HepG2 (cell line): ENCODE measurements around the gene RNF38. TPM values are rescaled to one million over a fixed set of nuclear protein-coding genes. Genes with fewer than 3 reads are reported as not detected.
A peak's percentile ranks its signal among the peaks of the same experiment; 100 is the strongest.

Experiments
- AGO1 ChIP-seq: fragments of 200-400 bp; formaldehyde crosslinking; IDR thresholded peaks from 2 replicates; pipeline ENCODE4 v1.6.1; 2017; ENCODE audit warnings: mild to moderate bottlenecking, low read depth, low read length, moderate library complexity; ENCODE audit not compliant: poor library complexity, severe bottlenecking
- ATF1 ChIP-seq: IDR thresholded peaks from 2 replicates; pipeline ENCODE4 v1.6.1; 2016; ENCODE audit warnings: mild to moderate bottlenecking, control low read depth
- CHCHD3 ChIP-seq: sonication (generic); formaldehyde crosslinking; IDR thresholded peaks from 2 replicates; pipeline ENCODE4 v1.8.0; 2022; ENCODE audit warnings: mild to moderate bottlenecking, missing genetic modification reagents, moderate library complexity
- CREB1 ChIP-seq, 2 experiments: fragments of 450-650 bp in 1 of 2; IDR thresholded peaks; 2 replicates each; pipeline ENCODE4 v1.6.1; 2016 to 2017; ENCODE audit warnings: control low read depth in 1 of 2, mild to moderate bottlenecking in 1 of 2, missing compliant biosample characterization in 1 of 2, missing genetic modification characterization in 1 of 2
- HDAC1 ChIP-seq: sonication (generic); formaldehyde crosslinking; IDR thresholded peaks from 2 replicates; pipeline ENCODE4 v1.5.1; 2020; ENCODE audit warnings: mild to moderate bottlenecking, missing genetic modification reagents
- KLF16 ChIP-seq, 2 experiments: sonication (generic) in 1 of 2; formaldehyde crosslinking in 1 of 2; IDR thresholded peaks; 2 replicates each; pipeline versions ENCODE4 v1.6.1 to v1.8.0; 2016 to 2023; ENCODE audit warnings: missing genetic modification reagents in 2 of 2, missing compliant biosample characterization in 1 of 2
- MED13 ChIP-seq: sonication (generic); formaldehyde crosslinking; IDR thresholded peaks from 2 replicates; pipeline ENCODE4 v1.5.0; 2020; ENCODE audit warnings: missing genetic modification reagents
- MYC ChIP-seq: sonication (generic); formaldehyde crosslinking; IDR thresholded peaks from 2 replicates; pipeline ENCODE4 v1.9.0; 2021; ENCODE audit warnings: missing genetic modification reagents, borderline replicate concordance
- RFXAP ChIP-seq: sonication (generic); formaldehyde crosslinking; IDR thresholded peaks from 2 replicates; pipeline ENCODE4 v1.4.0; 2020; ENCODE audit warnings: missing genetic modification reagents, borderline replicate concordance
- ZNF225 ChIP-seq: sonication (generic); formaldehyde crosslinking; IDR thresholded peaks from 2 replicates; pipeline ENCODE4 v1.4.0; 2020; ENCODE audit warnings: mild to moderate bottlenecking, missing genetic modification reagents
- ZNF232 ChIP-seq: sonication (generic); formaldehyde crosslinking; IDR thresholded peaks from 2 replicates; pipeline ENCODE4 v1.4.0; 2020; ENCODE audit warnings: missing genetic modification reagents, borderline replicate concordance
- ZNF253 ChIP-seq: sonication (generic); formaldehyde crosslinking; IDR thresholded peaks from 2 replicates; pipeline ENCODE4 v1.8.0; 2022; ENCODE audit warnings: mild to moderate bottlenecking, missing genetic modification reagents, borderline replicate concordance
- ZNF263 ChIP-seq: sonication (generic); formaldehyde crosslinking; IDR thresholded peaks from 2 replicates; pipeline ENCODE4 v1.4.0; 2020; ENCODE audit warnings: missing genetic modification reagents
- ZNF343 ChIP-seq: sonication (generic); formaldehyde crosslinking; IDR thresholded peaks from 2 replicates; pipeline ENCODE4 v1.4.0; 2020; ENCODE audit warnings: mild to moderate bottlenecking, missing genetic modification reagents
- ZNF484 ChIP-seq: sonication (generic); formaldehyde crosslinking; IDR thresholded peaks from 2 replicates; pipeline ENCODE4 v1.5.1; 2020; ENCODE audit warnings: mild to moderate bottlenecking, low read depth, missing genetic modification reagents, borderline replicate concordance
- ZNF501 ChIP-seq: sonication (generic); formaldehyde crosslinking; IDR thresholded peaks from 2 replicates; pipeline ENCODE4 v1.5.1; 2020; ENCODE audit warnings: mild to moderate bottlenecking, moderate library complexity, missing genetic modification reagents
- polyA plus RNA-seq, 8 experiments: library from polyadenylated mRNA; depleted of rRNA in 3 of 8; stranded (reverse) in 7 of 8; unstranded in 1 of 8; fragments of >200 nt; fragmentation: Illumina TruSeq in 4 of 8; extraction: Trizol in 4 of 8; gene quantifications; 2 replicates each; pipeline versions ENCODE4 v1.2.1 to v1.2.3, GENCODE V29; 2011 to 2016; ENCODE audit warnings: low read depth in 4 of 8, missing spikeins in 1 of 8, mixed read lengths in 1 of 8; ENCODE audit not compliant: insufficient read depth in 1 of 8
- total RNA-seq, 5 experiments: library from RNA; depleted of rRNA; stranded (reverse); fragments of >200 nt; fragmentation: Illumina TruSeq; extraction: Trizol; gene quantifications; 2 replicates each; pipeline ENCODE4 v1.2.3, GENCODE V29; 2016; ENCODE audit warnings: low read depth in 1 of 5
- TF ChIP-seq, protein P1 (sequence below): sonication (generic); formaldehyde crosslinking; IDR thresholded peaks from 2 replicates; pipeline ENCODE4 v1.4.0; 2020; ENCODE audit warnings: missing genetic modification reagents
- TF ChIP-seq, protein P2 (sequence below): IDR thresholded peaks from 2 replicates; pipeline ENCODE4 v1.4.0; 2020; ENCODE audit warnings: mild to moderate bottlenecking, missing genetic modification reagents
- TF ChIP-seq, protein P3 (sequence below): fragments of 450-650 bp; IDR thresholded peaks from 2 replicates; pipeline ENCODE4 v1.6.1; 2016
- TF ChIP-seq, protein P4 (sequence below): sonication (generic); formaldehyde crosslinking; IDR thresholded peaks from 2 replicates; pipeline ENCODE4 v1.5.1; 2020; ENCODE audit warnings: missing genetic modification reagents, mild to moderate bottlenecking, borderline replicate concordance

RNF38 gene
- total and polyA plus RNA-seq, 2 of the 13 experiments (the other 11 are each of a cell fraction or from before 2014, with no cell fraction given) = 9.1 to 32.1 TPM

DNA sequence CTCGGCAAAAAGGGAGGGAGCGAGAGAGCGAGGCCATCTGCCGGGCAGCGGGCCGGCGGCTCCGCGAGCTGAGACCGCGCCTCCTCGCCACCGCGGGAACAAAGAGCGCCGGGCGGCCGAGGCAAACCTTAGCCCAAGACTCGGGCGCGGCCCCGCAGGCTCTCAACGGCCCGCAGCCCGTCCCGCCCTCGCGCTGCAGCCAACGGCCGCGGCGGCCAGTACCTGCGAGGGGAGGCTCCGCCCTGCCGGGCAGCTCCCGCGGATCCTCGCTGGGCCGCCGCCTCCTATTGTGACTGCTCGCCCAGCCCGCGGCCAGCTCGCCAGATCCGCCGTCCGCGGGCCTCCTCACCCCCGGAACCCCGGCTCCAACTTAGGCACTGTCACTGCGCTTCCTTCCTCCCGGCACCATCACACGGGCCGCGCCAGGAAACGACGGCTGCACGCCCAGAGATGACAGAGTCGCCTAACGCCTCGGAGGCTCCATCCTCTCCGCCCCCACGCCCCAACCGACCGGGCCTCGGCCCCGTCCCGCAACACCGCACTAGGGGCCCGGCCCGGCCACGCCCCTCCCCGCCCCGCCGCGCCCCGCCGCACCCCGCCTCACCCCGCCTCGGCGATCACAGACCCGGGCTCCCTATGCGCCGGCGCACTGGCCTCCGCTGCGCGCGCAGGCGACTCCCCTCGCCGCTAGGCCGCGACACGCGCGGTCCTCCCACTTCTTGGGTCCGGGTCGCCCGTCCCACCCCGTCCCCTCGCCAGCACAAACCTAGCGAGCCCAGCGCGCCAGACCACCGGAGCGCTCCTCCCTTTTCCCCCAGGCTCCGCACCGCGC lies 479 bp upstream of the RNF38 start (continued):
- TF ChIP-seq ZNF232 (CRISPR knock-in tag) (peak; percentile 49; the same call in 1 of the 2 replicates), ZNF343 (CRISPR knock-in tag) (0 out of 2 replicates have a peak, but pooled peaks have one; percentile 59), CREB1 (IDR thresholded peaks at IDR 0.05) (peak; percentile 10), CREB1 (CRISPR knock-in tag; IDR thresholded peaks at IDR 0.05) (no peak), MYC (CRISPR knock-in tag) (peak; percentile 79), MED13 (CRISPR knock-in tag) (peak; percentile 49; the same call in 1 of the 2 replicates), ZNF484 (CRISPR knock-in tag) (no peak), AGO1 (no peak), HDAC1 (peak; percentile 78), ATF1 (CRISPR knock-in tag) (no peak), ZNF225 (CRISPR knock-in tag) (0 out of 2 replicates have a peak, but pooled peaks have one; percentile 20), CHCHD3 (CRISPR knock-in tag) (no peak), ZNF253 (CRISPR knock-in tag) (no peak), RFXAP (CRISPR knock-in tag) (peak; percentile 62; the same call in 1 of the 2 replicates), ZNF263 (CRISPR knock-in tag) (peak; percentile 53), KLF16 (CRISPR knock-in tag; IDR thresholded peaks at IDR 0.05) (peak in 1 of 2 experiments; percentile 52; a peak in 1 of 4 replicates), ZNF501 (peak; percentile 39; the same call in 1 of the 2 replicates)
- TF ChIP-seq, protein P1, sequence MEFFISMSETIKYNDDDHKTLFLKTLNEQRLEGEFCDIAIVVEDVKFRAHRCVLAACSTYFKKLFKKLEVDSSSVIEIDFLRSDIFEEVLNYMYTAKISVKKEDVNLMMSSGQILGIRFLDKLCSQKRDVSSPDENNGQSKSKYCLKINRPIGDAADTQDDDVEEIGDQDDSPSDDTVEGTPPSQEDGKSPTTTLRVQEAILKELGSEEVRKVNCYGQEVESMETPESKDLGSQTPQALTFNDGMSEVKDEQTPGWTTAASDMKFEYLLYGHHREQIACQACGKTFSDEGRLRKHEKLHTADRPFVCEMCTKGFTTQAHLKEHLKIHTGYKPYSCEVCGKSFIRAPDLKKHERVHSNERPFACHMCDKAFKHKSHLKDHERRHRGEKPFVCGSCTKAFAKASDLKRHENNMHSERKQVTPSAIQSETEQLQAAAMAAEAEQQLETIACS = peak; percentile 74
- TF ChIP-seq, protein P2, sequence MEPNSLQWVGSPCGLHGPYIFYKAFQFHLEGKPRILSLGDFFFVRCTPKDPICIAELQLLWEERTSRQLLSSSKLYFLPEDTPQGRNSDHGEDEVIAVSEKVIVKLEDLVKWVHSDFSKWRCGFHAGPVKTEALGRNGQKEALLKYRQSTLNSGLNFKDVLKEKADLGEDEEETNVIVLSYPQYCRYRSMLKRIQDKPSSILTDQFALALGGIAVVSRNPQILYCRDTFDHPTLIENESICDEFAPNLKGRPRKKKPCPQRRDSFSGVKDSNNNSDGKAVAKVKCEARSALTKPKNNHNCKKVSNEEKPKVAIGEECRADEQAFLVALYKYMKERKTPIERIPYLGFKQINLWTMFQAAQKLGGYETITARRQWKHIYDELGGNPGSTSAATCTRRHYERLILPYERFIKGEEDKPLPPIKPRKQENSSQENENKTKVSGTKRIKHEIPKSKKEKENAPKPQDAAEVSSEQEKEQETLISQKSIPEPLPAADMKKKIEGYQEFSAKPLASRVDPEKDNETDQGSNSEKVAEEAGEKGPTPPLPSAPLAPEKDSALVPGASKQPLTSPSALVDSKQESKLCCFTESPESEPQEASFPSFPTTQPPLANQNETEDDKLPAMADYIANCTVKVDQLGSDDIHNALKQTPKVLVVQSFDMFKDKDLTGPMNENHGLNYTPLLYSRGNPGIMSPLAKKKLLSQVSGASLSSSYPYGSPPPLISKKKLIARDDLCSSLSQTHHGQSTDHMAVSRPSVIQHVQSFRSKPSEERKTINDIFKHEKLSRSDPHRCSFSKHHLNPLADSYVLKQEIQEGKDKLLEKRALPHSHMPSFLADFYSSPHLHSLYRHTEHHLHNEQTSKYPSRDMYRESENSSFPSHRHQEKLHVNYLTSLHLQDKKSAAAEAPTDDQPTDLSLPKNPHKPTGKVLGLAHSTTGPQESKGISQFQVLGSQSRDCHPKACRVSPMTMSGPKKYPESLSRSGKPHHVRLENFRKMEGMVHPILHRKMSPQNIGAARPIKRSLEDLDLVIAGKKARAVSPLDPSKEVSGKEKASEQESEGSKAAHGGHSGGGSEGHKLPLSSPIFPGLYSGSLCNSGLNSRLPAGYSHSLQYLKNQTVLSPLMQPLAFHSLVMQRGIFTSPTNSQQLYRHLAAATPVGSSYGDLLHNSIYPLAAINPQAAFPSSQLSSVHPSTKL (CRISPR knock-in tag) = peak; percentile 33; the same call in 1 of the 2 replicates
- TF ChIP-seq, protein P3, sequence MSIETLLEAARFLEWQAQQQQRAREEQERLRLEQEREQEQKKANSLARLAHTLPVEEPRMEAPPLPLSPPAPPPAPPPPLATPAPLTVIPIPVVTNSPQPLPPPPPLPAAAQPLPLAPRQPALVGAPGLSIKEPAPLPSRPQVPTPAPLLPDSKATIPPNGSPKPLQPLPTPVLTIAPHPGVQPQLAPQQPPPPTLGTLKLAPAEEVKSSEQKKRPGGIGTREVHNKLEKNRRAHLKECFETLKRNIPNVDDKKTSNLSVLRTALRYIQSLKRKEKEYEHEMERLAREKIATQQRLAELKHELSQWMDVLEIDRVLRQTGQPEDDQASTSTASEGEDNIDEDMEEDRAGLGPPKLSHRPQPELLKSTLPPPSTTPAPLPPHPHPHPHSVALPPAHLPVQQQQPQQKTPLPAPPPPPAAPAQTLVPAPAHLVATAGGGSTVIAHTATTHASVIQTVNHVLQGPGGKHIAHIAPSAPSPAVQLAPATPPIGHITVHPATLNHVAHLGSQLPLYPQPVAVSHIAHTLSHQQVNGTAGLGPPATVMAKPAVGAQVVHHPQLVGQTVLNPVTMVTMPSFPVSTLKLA = peak; percentile 82
- TF ChIP-seq, protein P4, sequence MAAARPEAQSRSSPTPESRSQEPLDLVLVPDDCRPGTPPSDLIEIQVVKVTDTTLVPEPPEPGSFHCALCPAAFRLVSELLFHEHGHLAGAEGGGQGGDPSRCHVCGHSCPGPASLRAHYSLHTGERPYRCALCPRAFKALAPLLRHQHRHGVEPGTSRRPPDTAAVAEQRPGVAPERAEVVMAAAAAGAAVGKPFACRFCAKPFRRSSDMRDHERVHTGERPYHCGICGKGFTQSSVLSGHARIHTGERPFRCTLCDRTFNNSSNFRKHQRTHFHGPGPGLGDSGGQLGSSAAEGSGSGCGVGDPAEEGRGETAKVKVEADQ (CRISPR knock-in tag) = peak; percentile 46; the same call in 1 of the 2 replicates
